ENCODE results near the gene PI4KA.

- TF ChIP-seq, protein P1, sequence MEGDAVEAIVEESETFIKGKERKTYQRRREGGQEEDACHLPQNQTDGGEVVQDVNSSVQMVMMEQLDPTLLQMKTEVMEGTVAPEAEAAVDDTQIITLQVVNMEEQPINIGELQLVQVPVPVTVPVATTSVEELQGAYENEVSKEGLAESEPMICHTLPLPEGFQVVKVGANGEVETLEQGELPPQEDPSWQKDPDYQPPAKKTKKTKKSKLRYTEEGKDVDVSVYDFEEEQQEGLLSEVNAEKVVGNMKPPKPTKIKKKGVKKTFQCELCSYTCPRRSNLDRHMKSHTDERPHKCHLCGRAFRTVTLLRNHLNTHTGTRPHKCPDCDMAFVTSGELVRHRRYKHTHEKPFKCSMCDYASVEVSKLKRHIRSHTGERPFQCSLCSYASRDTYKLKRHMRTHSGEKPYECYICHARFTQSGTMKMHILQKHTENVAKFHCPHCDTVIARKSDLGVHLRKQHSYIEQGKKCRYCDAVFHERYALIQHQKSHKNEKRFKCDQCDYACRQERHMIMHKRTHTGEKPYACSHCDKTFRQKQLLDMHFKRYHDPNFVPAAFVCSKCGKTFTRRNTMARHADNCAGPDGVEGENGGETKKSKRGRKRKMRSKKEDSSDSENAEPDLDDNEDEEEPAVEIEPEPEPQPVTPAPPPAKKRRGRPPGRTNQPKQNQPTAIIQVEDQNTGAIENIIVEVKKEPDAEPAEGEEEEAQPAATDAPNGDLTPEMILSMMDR (IDR thresholded peaks at IDR 0.05): no peak
- TF ChIP-seq ZFX (IDR thresholded peaks at IDR 0.05; ENCODE audit: borderline replicate concordance): no peak
Observed at GRCh38 chr22:20738394-20739089, 120.1 kb downstream of the PI4KA start.
